Fibroblast of lung (primary cell): ENCODE data around the gene RPL36A. TPM values are rescaled to one million over a fixed set of nuclear protein-coding genes. Genes with fewer than 3 reads are reported as not detected.

Experiments used
- DNase-seq, 2 donors: peaks; one replicate each; pipeline versions ENCODE4 v3.0.0 to v3.0.0-alpha.2; 2010; ENCODE audit warnings: low read depth in 2 of 2
- H2AFZ ChIP-seq: 2 replicates; pipeline ENCODE4 v1.5.1; 2012; ENCODE audit warnings: low read length, control low read depth, inconsistent platforms
- H3K27ac ChIP-seq: 2 replicates; pipeline ENCODE4 v1.5.1; 2011; ENCODE audit warnings: low read length, control low read depth; ENCODE audit not compliant: insufficient read depth
- H3K27me3 ChIP-seq: 2 replicates; pipeline ENCODE4 v1.5.1; 2011; ENCODE audit warnings: mild to moderate bottlenecking, low read length; ENCODE audit not compliant: control insufficient read depth, insufficient read depth
- H3K36me3 ChIP-seq: 2 replicates; pipeline ENCODE4 v1.5.1; 2011; ENCODE audit warnings: low read length; ENCODE audit not compliant: control insufficient read depth, insufficient read depth
- H3K4me1 ChIP-seq: 2 replicates; pipeline ENCODE4 v1.5.1; 2011; ENCODE audit warnings: low read length; ENCODE audit not compliant: control insufficient read depth, insufficient read depth; ENCODE audit errors: extremely low read depth
- H3K4me2 ChIP-seq: 2 replicates; pipeline ENCODE4 v1.5.1; 2011; ENCODE audit warnings: low read length, control low read depth; ENCODE audit not compliant: insufficient read depth; ENCODE audit errors: extremely low read depth
- H3K4me3 ChIP-seq, 4 experiments: fragments of 200-600 bp in 1 of 4; sonication (generic) in 1 of 4; replicated peaks in 1 of 4; 2 replicates each; pipeline ENCODE4 v1.5.1; 2011 to 2016; ENCODE audit warnings: low read length in 4 of 4, low read depth in 3 of 4, mild to moderate bottlenecking in 3 of 4, control low read depth in 2 of 4, inconsistent platforms in 1 of 4, mixed read lengths in 1 of 4; ENCODE audit not compliant: insufficient read depth in 1 of 4; ENCODE audit errors: control extremely low read depth in 1 of 4
- H3K79me2 ChIP-seq: 2 replicates; pipeline ENCODE4 v1.5.1; 2012; ENCODE audit warnings: mild to moderate bottlenecking, low read length, inconsistent platforms; ENCODE audit not compliant: control insufficient read depth, insufficient read depth
- H3K9ac ChIP-seq: 2 replicates; pipeline ENCODE4 v1.5.1; 2011; ENCODE audit warnings: mild to moderate bottlenecking, low read length, control low read depth; ENCODE audit not compliant: insufficient read depth
- H3K9me3 ChIP-seq: 2 replicates; pipeline ENCODE4 v1.5.1; 2012; ENCODE audit warnings: low read depth, low read length; ENCODE audit not compliant: control insufficient read depth, insufficient read depth
- H4K20me1 ChIP-seq: 2 replicates; pipeline ENCODE4 v1.5.1; 2011; ENCODE audit warnings: low read length; ENCODE audit not compliant: control insufficient read depth, insufficient read depth; ENCODE audit errors: extremely low read depth
- EZH2 ChIP-seq: IDR thresholded peaks from 2 replicates; pipeline ENCODE4 v1.5.1; 2012; ENCODE audit warnings: low read length, control low read depth, mild to moderate bottlenecking; ENCODE audit errors: missing control alignments
- polyA plus RNA-seq, 2 donors: library from polyadenylated mRNA; depleted of rRNA in 1 of 2; stranded (reverse) in 1 of 2; unstranded in 1 of 2; fragments of >200 nt; gene quantifications; 2 replicates each; pipeline ENCODE4 v1.2.1, GENCODE V29; 2011 to 2012; ENCODE audit warnings: missing spikeins in 1 of 2
- total RNA-seq: library from RNA; depleted of rRNA; stranded (reverse); fragments of >200 nt; gene quantifications from 2 replicates; pipeline ENCODE4 v1.2.1, GENCODE V29; 2014
- TF ChIP-seq, protein P1 (sequence below), 2 donors: IDR thresholded peaks in 1 of 2; conservative IDR thresholded peaks in 1 of 2; 1 replicate in 1 of 2; 2 replicates in 1 of 2; pipeline ENCODE4 v1.5.1; 2011 to 2012; ENCODE audit warnings: low read length in 2 of 2, control low read depth in 1 of 2, inconsistent platforms in 1 of 2, low read depth in 1 of 2, mild to moderate bottlenecking in 1 of 2

The RPL36A gene
- total and polyA plus RNA-seq, 2 donors (not counting 1 experiment from before 2014, with no cell fraction given), result 305 to 2,209 TPM

- H4K20me1 ChIP-seq, result no peaks in the 10 kb centered on the region
- no peak overlapping the region for H3K9ac ChIP-seq
- H3K79me2 ChIP-seq, result no peaks in the 10 kb centered on the region
- no peak overlapping the region for H3K4me2 ChIP-seq
- H3K4me1 ChIP-seq, result peaks cover 3% of the 10 kb centered on the region
- TF ChIP-seq EZH2, result no peak
- TF ChIP-seq, protein P1, sequence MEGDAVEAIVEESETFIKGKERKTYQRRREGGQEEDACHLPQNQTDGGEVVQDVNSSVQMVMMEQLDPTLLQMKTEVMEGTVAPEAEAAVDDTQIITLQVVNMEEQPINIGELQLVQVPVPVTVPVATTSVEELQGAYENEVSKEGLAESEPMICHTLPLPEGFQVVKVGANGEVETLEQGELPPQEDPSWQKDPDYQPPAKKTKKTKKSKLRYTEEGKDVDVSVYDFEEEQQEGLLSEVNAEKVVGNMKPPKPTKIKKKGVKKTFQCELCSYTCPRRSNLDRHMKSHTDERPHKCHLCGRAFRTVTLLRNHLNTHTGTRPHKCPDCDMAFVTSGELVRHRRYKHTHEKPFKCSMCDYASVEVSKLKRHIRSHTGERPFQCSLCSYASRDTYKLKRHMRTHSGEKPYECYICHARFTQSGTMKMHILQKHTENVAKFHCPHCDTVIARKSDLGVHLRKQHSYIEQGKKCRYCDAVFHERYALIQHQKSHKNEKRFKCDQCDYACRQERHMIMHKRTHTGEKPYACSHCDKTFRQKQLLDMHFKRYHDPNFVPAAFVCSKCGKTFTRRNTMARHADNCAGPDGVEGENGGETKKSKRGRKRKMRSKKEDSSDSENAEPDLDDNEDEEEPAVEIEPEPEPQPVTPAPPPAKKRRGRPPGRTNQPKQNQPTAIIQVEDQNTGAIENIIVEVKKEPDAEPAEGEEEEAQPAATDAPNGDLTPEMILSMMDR (conservative IDR thresholded peaks at IDR 0.05 in 1 of 2, IDR thresholded peaks at IDR 0.05 in 1 of 2; ENCODE audit: low read depth in 1 of 2, low read length in 2 of 2), result no peak
- no peak overlapping the region for H3K27ac ChIP-seq
- no peaks in the 10 kb centered on the region for H3K36me3 ChIP-seq
- no peaks in the 10 kb centered on the region for H3K9me3 ChIP-seq
- H3K27me3 ChIP-seq, result no peaks in the 10 kb centered on the region
- DNase-seq, result no peak
- no peak overlapping the region for H3K4me3 ChIP-seq
- no peak overlapping the region for H2AFZ ChIP-seq
Measured at GRCh38 chrX:101427954-101428353, 37.1 kb downstream of the RPL36A start.

DNA sequence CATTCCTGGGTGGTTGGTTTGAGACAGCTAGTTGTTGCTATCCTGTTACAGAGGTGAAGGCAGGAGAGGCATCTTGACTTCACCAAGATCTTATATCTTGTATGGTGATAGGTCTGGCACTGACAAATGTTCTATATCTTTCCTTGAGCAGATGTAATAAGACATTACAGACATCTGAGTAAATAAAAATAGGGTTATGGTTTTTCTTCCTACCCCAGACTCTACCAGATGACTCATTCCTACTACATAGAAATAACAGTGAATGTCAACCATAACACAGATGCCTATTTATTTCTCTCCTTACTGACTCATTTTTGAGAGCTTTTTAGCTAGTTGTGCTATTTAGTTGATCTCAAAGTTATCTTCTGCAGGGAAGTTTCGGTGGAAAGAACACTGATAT, 39.1 kb downstream of the RPL36A start:
- Histone ChIP-seq H3K36me3 (no peaks in the 10 kb centered on the region), H3K4me3 (no peak overlapping the region), H2AFZ (no peak overlapping the region), H3K9ac (no peak overlapping the region), H3K79me2 (no peaks in the 10 kb centered on the region), H3K27ac (no peak overlapping the region), H3K27me3 (no peaks in the 10 kb centered on the region), H4K20me1 (no peaks in the 10 kb centered on the region), H3K4me1 (peaks cover 3% of the 10 kb centered on the region), H3K4me2 (no peak overlapping the region), H3K9me3 (no peaks in the 10 kb centered on the region)
- no peak for TF ChIP-seq EZH2
- TF ChIP-seq, protein P1 (conservative IDR thresholded peaks at IDR 0.05 in 1 of 2, IDR thresholded peaks at IDR 0.05 in 1 of 2; ENCODE audit: low read depth in 1 of 2, low read length in 2 of 2), result no peak
- DNase-seq, result peak; percentile 44 to 66

DNA sequence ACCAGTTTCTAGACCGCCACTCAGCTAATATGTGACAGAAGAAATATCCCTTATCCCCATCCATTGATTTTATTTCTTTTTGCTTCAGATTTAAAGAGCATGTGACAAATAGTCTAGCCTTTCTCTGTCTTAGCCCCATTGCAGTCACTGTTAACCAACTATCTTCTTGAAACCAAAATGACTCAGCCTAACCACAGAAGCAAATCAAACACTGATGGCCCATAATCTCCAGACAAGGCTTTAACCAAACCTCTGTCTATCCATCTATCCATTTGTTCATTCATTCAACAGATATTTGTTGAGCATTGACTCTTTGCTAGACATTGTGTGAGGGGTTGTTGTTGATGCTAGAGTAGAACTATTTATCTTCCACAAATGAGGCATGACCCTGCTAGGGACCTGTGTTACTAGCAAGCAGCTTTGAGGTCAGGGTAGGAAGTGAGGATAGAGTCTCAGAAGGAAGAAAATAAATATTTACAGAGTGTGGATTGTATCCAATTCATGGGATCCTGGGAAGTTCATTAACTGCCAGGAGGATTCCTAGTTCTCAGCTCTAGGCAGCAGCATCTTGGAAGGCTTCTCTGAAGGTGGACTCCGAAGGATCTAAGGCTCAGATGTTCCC, 39.8 kb downstream of the RPL36A start:
- H4K20me1 ChIP-seq, result no peaks in the 10 kb centered on the region
- peak in 1 of 2 donors; percentile 63 for DNase-seq
- no peak overlapping the region for H2AFZ ChIP-seq
- no peaks in the 10 kb centered on the region for H3K27me3 ChIP-seq
- no peaks in the 10 kb centered on the region for H3K9me3 ChIP-seq
- peaks cover 3% of the 10 kb centered on the region for H3K4me1 ChIP-seq
- H3K79me2 ChIP-seq, result no peaks in the 10 kb centered on the region
- H3K27ac ChIP-seq, result no peak overlapping the region
- H3K4me2 ChIP-seq, result peak overlapping the region; percentile 8
- TF ChIP-seq EZH2, result no peak
- TF ChIP-seq, protein P1 (conservative IDR thresholded peaks at IDR 0.05 in 1 of 2, IDR thresholded peaks at IDR 0.05 in 1 of 2; ENCODE audit: low read depth in 1 of 2, low read length in 2 of 2), result no peak
- no peaks in the 10 kb centered on the region for H3K36me3 ChIP-seq
- H3K9ac ChIP-seq, result no peak overlapping the region
- no peak overlapping the region for H3K4me3 ChIP-seq
